ENCODE measurements around the gene ATOSA.

Gene ATOSA

GRCh38 chr15:52679232-52680040 is at the start of gene ATOSA:
Gene ATOSA (minus strand): TSS chr15:52679388. CDS start chr15:52678021, 1,367 bp downstream.
- peak; percentile 48 for DNase-seq (ENCODE audit: low read depth)

- DNase-seq (ENCODE audit: low read depth): no peak
Measured at GRCh38 chr15:52728899-52729298, 49.7 kb upstream of the ATOSA start.

GRCh38 chr15:52727815-52728214 is 48.6 kb upstream of the ATOSA start:
- DNase-seq (ENCODE audit: low read depth): no peak

GRCh38 chr15:52726195-52726594 is 47.0 kb upstream of the ATOSA start:
- no peak for DNase-seq (ENCODE audit: low read depth)

GRCh38 chr15:52718551-52718950 is 39.4 kb upstream of the ATOSA start:
- no peak for DNase-seq (ENCODE audit: low read depth)

- DNase-seq (ENCODE audit: low read depth): no peak
Measured at GRCh38 chr15:52717924-52718323, 38.7 kb upstream of the ATOSA start.

GRCh38 chr15:52717481-52717880 is 38.3 kb upstream of the ATOSA start:
- no peak for DNase-seq (ENCODE audit: low read depth)

GRCh38 chr15:52716536-52716935 is 37.3 kb upstream of the ATOSA start:
- DNase-seq (ENCODE audit: low read depth): no peak

- DNase-seq (ENCODE audit: low read depth): no peak
Measured at GRCh38 chr15:52715411-52715810, 36.2 kb upstream of the ATOSA start.

GRCh38 chr15:52714968-52715367 is 35.8 kb upstream of the ATOSA start:
- DNase-seq (ENCODE audit: low read depth): no peak

GRCh38 chr15:52710708-52711389 is 31.7 kb upstream of the ATOSA start:
- DNase-seq (ENCODE audit: low read depth): no peak

GRCh38 chr15:52710050-52710707 is 31.0 kb upstream of the ATOSA start:
- no peak for DNase-seq (ENCODE audit: low read depth)

- no peak for DNase-seq (ENCODE audit: low read depth)
Measured at GRCh38 chr15:52709187-52709981, 30.2 kb upstream of the ATOSA start.

- no peak for DNase-seq (ENCODE audit: low read depth)
Measured at GRCh38 chr15:52706091-52706490, 26.9 kb upstream of the ATOSA start.

- DNase-seq (ENCODE audit: low read depth): no peak
Measured at GRCh38 chr15:52702390-52702789, 23.2 kb upstream of the ATOSA start.

- peak; percentile 31 for DNase-seq (ENCODE audit: low read depth)
Measured at GRCh38 chr15:52699457-52699856, 20.3 kb upstream of the ATOSA start.

GRCh38 chr15:52698514-52698913 is 19.3 kb upstream of the ATOSA start:
- DNase-seq (ENCODE audit: low read depth): no peak

- DNase-seq (ENCODE audit: low read depth): no peak
Measured at GRCh38 chr15:52697051-52697450, 17.9 kb upstream of the ATOSA start.

- DNase-seq (ENCODE audit: low read depth): no peak
Measured at GRCh38 chr15:52695154-52695553, 16.0 kb upstream of the ATOSA start.

GRCh38 chr15:52689562-52689961 is 10.4 kb upstream of the ATOSA start:
- DNase-seq (ENCODE audit: low read depth): no peak

GRCh38 chr15:52683580-52683979 is 4.4 kb upstream of the ATOSA start:
- DNase-seq (ENCODE audit: low read depth): no peak

- no peak for DNase-seq (ENCODE audit: low read depth)
Measured at GRCh38 chr15:52682781-52683180, 3.6 kb upstream of the ATOSA start.

Measured in CMK (cell line).